ENCODE data around the gene WDR72. TPM values are rescaled to one million over a fixed set of nuclear protein-coding genes. Genes with fewer than 3 reads are reported as not detected.

WDR72 gene
- total and polyA plus RNA-seq, 4 donors, result 6.1 to 55.4 (median 17.0) TPM

DNA sequence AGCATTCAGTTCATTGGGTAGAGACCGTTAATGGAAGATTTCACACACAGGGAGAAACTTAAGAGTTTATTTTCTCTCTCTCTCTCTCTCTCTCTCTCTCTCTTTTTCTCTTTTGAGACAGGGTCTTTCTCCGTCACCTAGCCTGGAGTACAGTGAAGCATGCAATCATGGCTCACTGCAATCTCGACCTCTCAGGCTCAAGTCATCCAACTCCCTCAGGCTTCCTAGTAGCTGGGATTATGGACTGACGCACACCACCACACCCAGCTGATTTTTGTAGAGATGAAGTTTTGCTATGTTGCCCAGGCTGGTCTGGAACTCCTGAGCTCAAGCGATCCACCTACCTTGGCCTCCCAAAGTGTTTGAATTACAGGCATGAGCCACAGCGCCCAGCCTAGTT lies 1.6 kb downstream of the WDR72 start (continued):
- TF ChIP-seq, protein P1, sequence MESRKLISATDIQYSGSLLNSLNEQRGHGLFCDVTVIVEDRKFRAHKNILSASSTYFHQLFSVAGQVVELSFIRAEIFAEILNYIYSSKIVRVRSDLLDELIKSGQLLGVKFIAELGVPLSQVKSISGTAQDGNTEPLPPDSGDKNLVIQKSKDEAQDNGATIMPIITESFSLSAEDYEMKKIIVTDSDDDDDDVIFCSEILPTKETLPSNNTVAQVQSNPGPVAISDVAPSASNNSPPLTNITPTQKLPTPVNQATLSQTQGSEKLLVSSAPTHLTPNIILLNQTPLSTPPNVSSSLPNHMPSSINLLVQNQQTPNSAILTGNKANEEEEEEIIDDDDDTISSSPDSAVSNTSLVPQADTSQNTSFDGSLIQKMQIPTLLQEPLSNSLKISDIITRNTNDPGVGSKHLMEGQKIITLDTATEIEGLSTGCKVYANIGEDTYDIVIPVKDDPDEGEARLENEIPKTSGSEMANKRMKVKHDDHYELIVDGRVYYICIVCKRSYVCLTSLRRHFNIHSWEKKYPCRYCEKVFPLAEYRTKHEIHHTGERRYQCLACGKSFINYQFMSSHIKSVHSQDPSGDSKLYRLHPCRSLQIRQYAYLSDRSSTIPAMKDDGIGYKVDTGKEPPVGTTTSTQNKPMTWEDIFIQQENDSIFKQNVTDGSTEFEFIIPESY (IDR thresholded peaks at IDR 0.05), result no peak
- TF ChIP-seq, protein P2, sequence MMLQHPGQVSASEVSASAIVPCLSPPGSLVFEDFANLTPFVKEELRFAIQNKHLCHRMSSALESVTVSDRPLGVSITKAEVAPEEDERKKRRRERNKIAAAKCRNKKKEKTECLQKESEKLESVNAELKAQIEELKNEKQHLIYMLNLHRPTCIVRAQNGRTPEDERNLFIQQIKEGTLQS (IDR thresholded peaks at IDR 0.05), result no peak
- TF ChIP-seq FOXA1 (IDR thresholded peaks at IDR 0.05) (no peak), FOXA2 (IDR thresholded peaks at IDR 0.05) (no peak), SP1 (IDR thresholded peaks at IDR 0.05) (no peak), HNF4A (conservative IDR thresholded peaks at IDR 0.05) (no peak), HNF4G (IDR thresholded peaks at IDR 0.05) (no peak), EGR1 (IDR thresholded peaks at IDR 0.05; ENCODE audit: low read depth in 2 of 2) (no peak), RAD21 (IDR thresholded peaks at IDR 0.05) (no peak)

DNA sequence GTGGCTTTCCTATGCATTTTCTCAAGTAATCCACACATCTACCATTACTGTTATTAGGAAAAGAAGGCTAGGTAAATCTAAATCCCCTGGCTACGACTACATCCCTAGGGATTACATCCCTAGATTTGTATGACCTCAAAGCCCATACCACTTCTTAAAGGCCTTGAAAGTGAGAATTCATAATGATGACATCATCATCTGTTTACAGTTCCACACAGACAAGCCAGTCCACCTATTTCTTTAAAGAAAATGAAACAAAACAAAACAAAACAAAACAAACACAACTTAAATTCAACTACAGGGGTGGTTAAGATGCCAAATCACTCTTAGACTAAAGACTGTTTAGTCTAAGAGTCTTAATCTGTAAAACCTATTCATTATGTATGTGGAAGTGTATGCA lies 5.7 kb downstream of the WDR72 start:
- H3K4me1 ChIP-seq (ENCODE audit: control insufficient read depth in 4 of 4, insufficient read depth in 4 of 4, low read length in 3 of 4), result no peaks in the 10 kb centered on the region
- WGBS, result 86% methylated on average over 1 of the region's 1 CpG
- no peak for DNase-seq (ENCODE audit: low spot score)

DNA sequence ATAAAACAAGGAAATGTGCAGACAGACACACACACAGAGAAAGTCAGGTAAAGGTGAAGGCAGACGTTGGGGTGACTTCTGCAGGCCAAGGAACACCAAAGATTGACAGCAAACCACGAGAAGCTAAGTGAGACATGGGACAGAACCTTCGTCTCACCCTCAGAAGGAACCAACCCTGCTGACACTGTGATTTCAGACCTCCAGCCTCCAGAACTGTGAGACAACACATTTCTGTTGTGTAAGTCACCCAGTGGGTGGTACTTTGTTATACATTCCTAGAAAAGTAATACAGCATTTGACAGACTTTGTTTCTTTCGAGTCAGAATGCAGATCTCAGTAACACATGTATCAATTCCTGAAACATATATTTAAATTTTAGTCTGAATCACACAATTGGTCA lies 7.1 kb downstream of the WDR72 start:
- WGBS, result 83% methylated on average over 4 of the region's 4 CpGs
- no peaks in the 10 kb centered on the region for H3K36me3 ChIP-seq (ENCODE audit: control insufficient read depth in 4 of 4, insufficient read depth in 3 of 4, low read depth in 1 of 4, low read length in 3 of 4)
- H3K4me1 ChIP-seq (ENCODE audit: control insufficient read depth in 4 of 4, insufficient read depth in 4 of 4, low read length in 3 of 4), result no peaks in the 10 kb centered on the region
- no peaks in the 10 kb centered on the region for H3K9me3 ChIP-seq (ENCODE audit: control insufficient read depth in 4 of 4, low read length in 3 of 4)
- TF ChIP-seq, protein P3, sequence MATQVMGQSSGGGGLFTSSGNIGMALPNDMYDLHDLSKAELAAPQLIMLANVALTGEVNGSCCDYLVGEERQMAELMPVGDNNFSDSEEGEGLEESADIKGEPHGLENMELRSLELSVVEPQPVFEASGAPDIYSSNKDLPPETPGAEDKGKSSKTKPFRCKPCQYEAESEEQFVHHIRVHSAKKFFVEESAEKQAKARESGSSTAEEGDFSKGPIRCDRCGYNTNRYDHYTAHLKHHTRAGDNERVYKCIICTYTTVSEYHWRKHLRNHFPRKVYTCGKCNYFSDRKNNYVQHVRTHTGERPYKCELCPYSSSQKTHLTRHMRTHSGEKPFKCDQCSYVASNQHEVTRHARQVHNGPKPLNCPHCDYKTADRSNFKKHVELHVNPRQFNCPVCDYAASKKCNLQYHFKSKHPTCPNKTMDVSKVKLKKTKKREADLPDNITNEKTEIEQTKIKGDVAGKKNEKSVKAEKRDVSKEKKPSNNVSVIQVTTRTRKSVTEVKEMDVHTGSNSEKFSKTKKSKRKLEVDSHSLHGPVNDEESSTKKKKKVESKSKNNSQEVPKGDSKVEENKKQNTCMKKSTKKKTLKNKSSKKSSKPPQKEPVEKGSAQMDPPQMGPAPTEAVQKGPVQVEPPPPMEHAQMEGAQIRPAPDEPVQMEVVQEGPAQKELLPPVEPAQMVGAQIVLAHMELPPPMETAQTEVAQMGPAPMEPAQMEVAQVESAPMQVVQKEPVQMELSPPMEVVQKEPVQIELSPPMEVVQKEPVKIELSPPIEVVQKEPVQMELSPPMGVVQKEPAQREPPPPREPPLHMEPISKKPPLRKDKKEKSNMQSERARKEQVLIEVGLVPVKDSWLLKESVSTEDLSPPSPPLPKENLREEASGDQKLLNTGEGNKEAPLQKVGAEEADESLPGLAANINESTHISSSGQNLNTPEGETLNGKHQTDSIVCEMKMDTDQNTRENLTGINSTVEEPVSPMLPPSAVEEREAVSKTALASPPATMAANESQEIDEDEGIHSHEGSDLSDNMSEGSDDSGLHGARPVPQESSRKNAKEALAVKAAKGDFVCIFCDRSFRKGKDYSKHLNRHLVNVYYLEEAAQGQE (IDR thresholded peaks at IDR 0.05), result no peak
- TF ChIP-seq SP1 (IDR thresholded peaks at IDR 0.05) (no peak), JUND (IDR thresholded peaks at IDR 0.05) (no peak), NR2F2 (IDR thresholded peaks at IDR 0.05) (no peak), YY1 (IDR thresholded peaks at IDR 0.05) (no peak), RAD21 (IDR thresholded peaks at IDR 0.05) (no peak), HNF4G (IDR thresholded peaks at IDR 0.05) (no peak), RXRA (IDR thresholded peaks at IDR 0.05) (no peak)
- no peaks in the 10 kb centered on the region for H3K27me3 ChIP-seq (ENCODE audit: control insufficient read depth in 4 of 4, insufficient read depth in 4 of 4, low read length in 3 of 4)
- H3K4me3 ChIP-seq (ENCODE audit: low read depth in 1 of 3, low read length in 3 of 3), result no peak overlapping the region
- no peak for DNase-seq (ENCODE audit: low spot score)
- no peak overlapping the region for H3K27ac ChIP-seq (ENCODE audit: low read depth in 1 of 2, low read length in 2 of 2)
- no peak overlapping the region for H3K9ac ChIP-seq (ENCODE audit: low read depth in 1 of 2, low read length in 2 of 2)

More for the DNA sequence above, 5.7 kb downstream of the WDR72 start:
- H3K27ac ChIP-seq (ENCODE audit: low read depth in 1 of 2, low read length in 2 of 2), result no peak overlapping the region
- TF ChIP-seq YY1 (IDR thresholded peaks at IDR 0.05), result no peak
- TF ChIP-seq, protein P4, sequence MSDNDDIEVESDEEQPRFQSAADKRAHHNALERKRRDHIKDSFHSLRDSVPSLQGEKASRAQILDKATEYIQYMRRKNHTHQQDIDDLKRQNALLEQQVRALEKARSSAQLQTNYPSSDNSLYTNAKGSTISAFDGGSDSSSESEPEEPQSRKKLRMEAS (IDR thresholded peaks at IDR 0.05), result no peak
- TF ChIP-seq, protein P2 (IDR thresholded peaks at IDR 0.05), result no peak
- TF ChIP-seq, protein P1 (IDR thresholded peaks at IDR 0.05), result no peak
- TF ChIP-seq RAD21 (IDR thresholded peaks at IDR 0.05), result no peak
- no peak for TF ChIP-seq NR2F2 (IDR thresholded peaks at IDR 0.05)
- no peak for TF ChIP-seq HNF4A (conservative IDR thresholded peaks at IDR 0.05)
- TF ChIP-seq TAF1 (conservative IDR thresholded peaks at IDR 0.05), result no peak
- TF ChIP-seq SP1 (IDR thresholded peaks at IDR 0.05), result no peak
- no peak for TF ChIP-seq EGR1 (IDR thresholded peaks at IDR 0.05; ENCODE audit: low read depth in 2 of 2)
- no peaks in the 10 kb centered on the region for H3K36me3 ChIP-seq (ENCODE audit: control insufficient read depth in 4 of 4, insufficient read depth in 3 of 4, low read depth in 1 of 4, low read length in 3 of 4)
- H3K9ac ChIP-seq (ENCODE audit: low read depth in 1 of 2, low read length in 2 of 2), result no peak overlapping the region
- H3K9me3 ChIP-seq (ENCODE audit: control insufficient read depth in 4 of 4, low read length in 3 of 4), result no peaks in the 10 kb centered on the region
- H3K4me3 ChIP-seq (ENCODE audit: low read depth in 1 of 3, low read length in 3 of 3), result no peak overlapping the region
- no peaks in the 10 kb centered on the region for H3K27me3 ChIP-seq (ENCODE audit: control insufficient read depth in 4 of 4, insufficient read depth in 4 of 4, low read length in 3 of 4)

All from liver (tissue), 9 donors.